SK-N-SH treated with all-trans-retinoic acid at 6 μM for 48 hours (cell line): ENCODE measurements around the gene TIMM50.

Source experiments
- ATAC-seq: fragments of 200-7000 bp; cut with Tn5 transposase; 3 replicates; pipeline ENCODE4 v1.9.1; 2020; ENCODE audit warnings: mild to moderate bottlenecking, moderate library complexity
- ARNTL ChIP-seq: fragments of 450-650 bp; formaldehyde crosslinking; IDR thresholded peaks from 2 replicates; pipeline ENCODE4 v1.5.0; 2020; ENCODE audit warnings: low read depth, mild to moderate bottlenecking, moderate library complexity, borderline replicate concordance
- BACH2 ChIP-seq: fragments of 250-450 bp; sonication (Bioruptor Pico); IDR thresholded peaks from 2 replicates; pipeline ENCODE4 v1.9.0; 2021; ENCODE audit warnings: mild to moderate bottlenecking, borderline replicate concordance
- CSDC2 ChIP-seq: fragments of 250-450 bp; sonication (Bioruptor Pico); IDR thresholded peaks from 2 replicates; pipeline ENCODE4 v1.5.0; 2020; ENCODE audit warnings: mild to moderate bottlenecking, moderate library complexity
- CSRNP3 ChIP-seq: fragments of 250-450 bp; sonication (Bioruptor Pico); IDR thresholded peaks from 2 replicates; pipeline ENCODE4 v1.5.1; 2021; ENCODE audit warnings: mild to moderate bottlenecking, moderate library complexity
- GLIS3 ChIP-seq: fragments of 250-450 bp; sonication (Bioruptor Pico); IDR thresholded peaks from 2 replicates; pipeline ENCODE4 v1.5.0; 2020; ENCODE audit warnings: mild to moderate bottlenecking, moderate library complexity
- ISL1 ChIP-seq: fragments of 250-450 bp; sonication (Bioruptor Pico); IDR thresholded peaks from 2 replicates; pipeline ENCODE4 v2.1.2; 2022; ENCODE audit warnings: mild to moderate bottlenecking, moderate library complexity
- OSR1 ChIP-seq: fragments of 250-450 bp; sonication (Bioruptor Pico); IDR thresholded peaks from 2 replicates; pipeline ENCODE4 v1.8.0; 2022; ENCODE audit warnings: moderate library complexity, mild to moderate bottlenecking, inconsistent platforms
- POU6F1 ChIP-seq: fragments of 250-450 bp; sonication (Bioruptor Pico); IDR thresholded peaks from 2 replicates; pipeline ENCODE4 v1.8.0; 2021; ENCODE audit warnings: low read depth, mild to moderate bottlenecking, moderate library complexity, borderline replicate concordance
- RARB ChIP-seq: fragments of 250-450 bp; sonication (Bioruptor Pico); IDR thresholded peaks from 2 replicates; pipeline ENCODE4 v1.8.0; 2021; ENCODE audit warnings: mild to moderate bottlenecking, moderate library complexity
- SNAI2 ChIP-seq: fragments of 250-450 bp; sonication (Bioruptor Pico); IDR thresholded peaks from 2 replicates; pipeline ENCODE4 v1.5.0; 2020; ENCODE audit warnings: mild to moderate bottlenecking, moderate library complexity
- TOX ChIP-seq: fragments of 250-450 bp; sonication (Bioruptor Pico); IDR thresholded peaks from 2 replicates; pipeline ENCODE4 v1.8.0; 2021; ENCODE audit warnings: mild to moderate bottlenecking, moderate library complexity, borderline replicate concordance
- TSHZ2 ChIP-seq: fragments of 250-450 bp; sonication (Bioruptor Pico); IDR thresholded peaks from 2 replicates; pipeline ENCODE4 v1.5.0; 2020; ENCODE audit warnings: mild to moderate bottlenecking, moderate library complexity
- ZC3H10 ChIP-seq: fragments of 250-450 bp; sonication (Bioruptor Pico); IDR thresholded peaks from 2 replicates; pipeline ENCODE4 v1.5.1; 2021; ENCODE audit warnings: mild to moderate bottlenecking, moderate library complexity
- ZFP3 ChIP-seq: fragments of 250-450 bp; sonication (Bioruptor Pico); IDR thresholded peaks from 2 replicates; pipeline ENCODE4 v1.5.0; 2020; ENCODE audit warnings: mild to moderate bottlenecking, moderate library complexity
- ZFP30 ChIP-seq: fragments of 450-650 bp; formaldehyde crosslinking; IDR thresholded peaks from 2 replicates; pipeline ENCODE4 v1.5.0; 2022; ENCODE audit warnings: mild to moderate bottlenecking, moderate library complexity
- ZNF565 ChIP-seq: fragments of 450-650 bp; formaldehyde crosslinking; conservative IDR thresholded peaks from 2 replicates; pipeline ENCODE4 v1.5.0; 2020; ENCODE audit warnings: low read depth, mild to moderate bottlenecking, moderate library complexity
- ZNF70 ChIP-seq: fragments of 450-650 bp; formaldehyde crosslinking; IDR thresholded peaks from 2 replicates; pipeline ENCODE4 v1.5.0; 2020; ENCODE audit warnings: mild to moderate bottlenecking, moderate library complexity
- ZNF8 ChIP-seq: fragments of 450-650 bp; formaldehyde crosslinking; IDR thresholded peaks from 2 replicates; pipeline ENCODE4 v1.5.0; 2020; ENCODE audit warnings: mild to moderate bottlenecking, moderate library complexity
- TF ChIP-seq, protein P1 (sequence below): fragments of 250-450 bp; sonication (Bioruptor Pico); IDR thresholded peaks from 2 replicates; pipeline ENCODE4 v1.8.0; 2020; ENCODE audit warnings: mild to moderate bottlenecking, moderate library complexity, borderline replicate concordance
- TF ChIP-seq, protein P2 (sequence below): fragments of 250-450 bp; sonication (Bioruptor Pico); IDR thresholded peaks from 2 replicates; pipeline ENCODE4 v1.5.1; 2020; ENCODE audit warnings: low read depth, mild to moderate bottlenecking, moderate library complexity

The TIMM50 gene

GRCh38 chr19:39506944-39507714, 26.5 kb downstream of the TIMM50 start:
- peak; percentile 90 for ATAC-seq
- TF ChIP-seq SNAI2 (CRISPR knock-in tag) (peak; percentile 55; the same call in 1 of the 2 replicates), CSDC2 (CRISPR knock-in tag) (peak; percentile 63; the same call in 1 of the 2 replicates), RARB (CRISPR knock-in tag) (no peak), TSHZ2 (CRISPR knock-in tag) (peak; percentile 40; the same call in 1 of the 2 replicates)

- peak; percentile 10; the same call in 2 of the 3 replicates for ATAC-seq
- no peak for TF ChIP-seq ISL1 (CRISPR knock-in tag)
- no peak for TF ChIP-seq SNAI2 (CRISPR knock-in tag)
- TF ChIP-seq GLIS3 (CRISPR knock-in tag): no peak
- TF ChIP-seq RARB (CRISPR knock-in tag): no peak
- TF ChIP-seq, protein P1, sequence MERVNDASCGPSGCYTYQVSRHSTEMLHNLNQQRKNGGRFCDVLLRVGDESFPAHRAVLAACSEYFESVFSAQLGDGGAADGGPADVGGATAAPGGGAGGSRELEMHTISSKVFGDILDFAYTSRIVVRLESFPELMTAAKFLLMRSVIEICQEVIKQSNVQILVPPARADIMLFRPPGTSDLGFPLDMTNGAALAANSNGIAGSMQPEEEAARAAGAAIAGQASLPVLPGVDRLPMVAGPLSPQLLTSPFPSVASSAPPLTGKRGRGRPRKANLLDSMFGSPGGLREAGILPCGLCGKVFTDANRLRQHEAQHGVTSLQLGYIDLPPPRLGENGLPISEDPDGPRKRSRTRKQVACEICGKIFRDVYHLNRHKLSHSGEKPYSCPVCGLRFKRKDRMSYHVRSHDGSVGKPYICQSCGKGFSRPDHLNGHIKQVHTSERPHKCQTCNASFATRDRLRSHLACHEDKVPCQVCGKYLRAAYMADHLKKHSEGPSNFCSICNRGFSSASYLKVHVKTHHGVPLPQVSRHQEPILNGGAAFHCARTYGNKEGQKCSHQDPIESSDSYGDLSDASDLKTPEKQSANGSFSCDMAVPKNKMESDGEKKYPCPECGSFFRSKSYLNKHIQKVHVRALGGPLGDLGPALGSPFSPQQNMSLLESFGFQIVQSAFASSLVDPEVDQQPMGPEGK: no peak
- TF ChIP-seq, protein P2, sequence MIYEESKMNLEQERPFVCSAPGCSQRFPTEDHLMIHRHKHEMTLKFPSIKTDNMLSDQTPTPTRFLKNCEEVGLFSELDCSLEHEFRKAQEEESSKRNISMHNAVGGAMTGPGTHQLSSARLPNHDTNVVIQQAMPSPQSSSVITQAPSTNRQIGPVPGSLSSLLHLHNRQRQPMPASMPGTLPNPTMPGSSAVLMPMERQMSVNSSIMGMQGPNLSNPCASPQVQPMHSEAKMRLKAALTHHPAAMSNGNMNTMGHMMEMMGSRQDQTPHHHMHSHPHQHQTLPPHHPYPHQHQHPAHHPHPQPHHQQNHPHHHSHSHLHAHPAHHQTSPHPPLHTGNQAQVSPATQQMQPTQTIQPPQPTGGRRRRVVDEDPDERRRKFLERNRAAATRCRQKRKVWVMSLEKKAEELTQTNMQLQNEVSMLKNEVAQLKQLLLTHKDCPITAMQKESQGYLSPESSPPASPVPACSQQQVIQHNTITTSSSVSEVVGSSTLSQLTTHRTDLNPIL (CRISPR knock-in tag): no peak
- TF ChIP-seq ZC3H10: no peak
- TF ChIP-seq OSR1: no peak
- TF ChIP-seq ZNF565 (CRISPR knock-in tag): no peak
- TF ChIP-seq BACH2 (CRISPR knock-in tag): no peak
- no peak for TF ChIP-seq ZNF8 (CRISPR knock-in tag)
- no peak for TF ChIP-seq TSHZ2 (CRISPR knock-in tag)
- TF ChIP-seq ZFP3 (CRISPR knock-in tag): no peak
- TF ChIP-seq ARNTL (CRISPR knock-in tag): no peak
- no peak for TF ChIP-seq ZNF70 (CRISPR knock-in tag)
- TF ChIP-seq ZFP30 (CRISPR knock-in tag): no peak
- TF ChIP-seq POU6F1 (CRISPR knock-in tag): no peak
- no peak for TF ChIP-seq CSRNP3 (CRISPR knock-in tag)
- no peak for TF ChIP-seq TOX (CRISPR knock-in tag)
- TF ChIP-seq, all 23 proteins: peak for 0
Observed at GRCh38 chr19:39507715-39508364, 27.2 kb downstream of the TIMM50 start.
